Ovary (tissue), 9 donors: ENCODE results near the gene KIF19. TPM values are rescaled to one million over a fixed set of nuclear protein-coding genes. Genes with fewer than 3 reads are reported as not detected.

ENCODE experiments used
- DNase-seq, 5 donors: peaks; one replicate each; pipeline ENCODE4 v3.0.0-alpha.2; 2019 to 2020
- H3K27ac ChIP-seq, 2 donors: fragments of 200-600 bp; one replicate each; pipeline versions ENCODE4 v1.5.1 to v1.8.0; 2019 to 2022
- H3K27me3 ChIP-seq: fragments of 200-600 bp; one replicate; pipeline ENCODE4 v1.8.0; 2022
- H3K36me3 ChIP-seq: fragments of 200-600 bp; sonication (generic); one replicate; pipeline ENCODE4 v1.5.1; 2019
- H3K4me1 ChIP-seq: one replicate; pipeline ENCODE4 v1.8.1; 2013; ENCODE audit warnings: mild to moderate bottlenecking, moderate library complexity; ENCODE audit not compliant: insufficient read depth
- H3K4me3 ChIP-seq: fragments of 200-600 bp; sonication (generic); one replicate; pipeline ENCODE4 v1.5.1; 2017
- H3K9me3 ChIP-seq, 2 donors: fragments of 200-600 bp in 1 of 2; sonication (generic) in 1 of 2; one replicate each; pipeline versions ENCODE4 v1.5.1 to v1.8.1; 2013 to 2019; ENCODE audit warnings: mild to moderate bottlenecking in 1 of 2, moderate library complexity in 1 of 2
- EP300 ChIP-seq: sonication (generic); formaldehyde crosslinking; IDR thresholded peaks from one replicate; pipeline ENCODE4 v1.6.1; 2017; ENCODE audit warnings: antibody characterized with exemption
- POLR2A ChIP-seq: fragments of 450-650 bp; IDR thresholded peaks from one replicate; pipeline ENCODE4 v1.6.1; 2017; ENCODE audit warnings: antibody characterized with exemption, mild to moderate bottlenecking, moderate library complexity
- WGBS, 3 donors: extraction: QIAGEN DNeasy Blood & Tissue Kit in 1 of 3; methylation state at CpG; one replicate each; pipeline versions ENCODE4 v1.1.5 to v1.1.7; 2013 to 2017; 5-methylcytosine and 5-hydroxymethylcytosine counted together
- intact Hi-C, 4 donors: fragments of 100-400 bp; cut with DNase I; formaldehyde crosslinking; loops; one replicate each; pipeline versions ENCODE4 v1.11.0 to v1.15.1; 2022 to 2023
- polyA plus RNA-seq, 2 donors: library from polyadenylated mRNA; stranded (reverse); fragments of 200-250 nt in 1 of 2; fragments of 350-450 nt in 1 of 2; fragmentation: Illumina TruSeq in 1 of 2; extraction: RNeasy Lipid Tissue Mini Kit (QIAGEN cat#74804) in 1 of 2; gene quantifications; one replicate each; pipeline ENCODE4 v1.2.3, GENCODE V29; 2013 to 2014
- total RNA-seq, 7 donors: library from RNA; depleted of rRNA in 2 of 7; stranded (reverse); fragments of >200 nt in 2 of 7; fragmentation: NEBNext Ultra II Directional in 3 of 7; extraction: Animal tissue kit (Norgen Biotek cat#: 25700) in 3 of 7; gene quantifications; one replicate each; pipeline versions ENCODE4 v1.1.0 to v1.2.4, GENCODE V29; 2016 to 2023
- TF ChIP-seq, protein P1 (sequence below), 3 donors: fragments of 450-650 bp in 2 of 3; fragments of 200-600 bp in 1 of 3; IDR thresholded peaks; one replicate each; pipeline versions ENCODE4 v1.5.1 to v1.8.0; 2016 to 2022; ENCODE audit warnings: antibody characterized with exemption in 3 of 3, mild to moderate bottlenecking in 1 of 3
- donor health status: DM: no; HTN: no; CAD: no; lungs with moderate emphysema.
- donor health status: DM: no; HTN: no; CAD: no.
- donor health status: Bipolar disorder and iron deficiency.
- donor health status: DM: yes; HTN: yes; CAD: no.
- donor health status: DM: no; HTN: no; CAD: no.
- donor health status: DM: yes; HTN: yes; CAD: no.

KIF19 gene
- total and polyA plus RNA-seq, 9 donors: 0.33 to 15.0 (median 1.2) TPM; not detected in 2

DNA sequence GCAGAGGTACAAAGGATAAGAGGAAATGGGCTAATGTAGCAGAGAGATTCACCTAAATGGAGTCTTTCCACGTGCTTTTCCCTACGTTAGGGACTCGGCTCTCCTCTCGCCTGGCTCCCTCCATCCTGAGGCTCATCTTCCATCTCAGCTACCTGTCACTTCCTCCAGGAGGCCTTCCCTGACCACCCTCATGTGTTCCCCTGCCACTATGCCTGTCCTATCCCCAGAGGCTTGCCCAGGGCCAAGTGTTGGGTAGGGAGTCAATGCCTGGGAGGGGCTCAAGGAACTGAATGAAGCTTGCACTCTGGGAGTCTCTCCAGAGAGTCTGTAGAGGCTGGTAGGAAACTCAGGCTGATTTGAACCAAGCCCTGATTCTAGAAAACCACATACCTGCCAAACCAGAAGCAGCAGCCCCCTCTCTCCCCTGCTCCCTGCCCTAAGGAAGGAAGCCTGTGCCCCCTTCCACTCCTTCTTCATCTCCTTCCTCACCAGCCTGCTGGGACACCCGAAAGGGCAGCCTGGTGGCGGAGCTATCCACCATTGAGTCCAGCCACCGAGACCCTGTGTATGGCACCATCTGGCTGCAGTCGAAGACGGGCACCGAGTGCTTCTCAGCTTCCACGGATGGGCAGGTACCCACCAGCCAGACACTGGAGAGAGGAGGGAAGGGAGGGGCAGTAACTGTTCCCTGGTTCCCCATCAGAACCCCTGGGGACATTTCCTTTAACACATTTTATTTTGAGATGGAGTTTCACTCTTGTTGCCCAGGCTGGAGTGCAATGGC lies 26.6 kb upstream of the KIF19 start:
- no peaks in the 10 kb centered on the region for H3K36me3 ChIP-seq
- H3K4me1 ChIP-seq: peaks cover 2% of the 10 kb centered on the region
- H3K4me3 ChIP-seq: no peak overlapping the region
- no peaks in the 10 kb centered on the region for H3K27me3 ChIP-seq
- intact Hi-C loops: loop anchor here in 3 of 4 donors (5.0 to 10.0 kb wide), 2 partner anchors 87 to 155 kb away; partner anchors contain the start of gene TTYH2 (in 3 of the 3)
- H3K27ac ChIP-seq: peak overlapping the region in 1 of 2 donors; percentile 5
- no peaks in the 10 kb centered on the region for H3K9me3 ChIP-seq
- WGBS, 3 donors: 64 to 78% (median 66%) methylated on average over 11 of the region's 11 CpGs
- no peak for TF ChIP-seq EP300
- TF ChIP-seq, protein P1, sequence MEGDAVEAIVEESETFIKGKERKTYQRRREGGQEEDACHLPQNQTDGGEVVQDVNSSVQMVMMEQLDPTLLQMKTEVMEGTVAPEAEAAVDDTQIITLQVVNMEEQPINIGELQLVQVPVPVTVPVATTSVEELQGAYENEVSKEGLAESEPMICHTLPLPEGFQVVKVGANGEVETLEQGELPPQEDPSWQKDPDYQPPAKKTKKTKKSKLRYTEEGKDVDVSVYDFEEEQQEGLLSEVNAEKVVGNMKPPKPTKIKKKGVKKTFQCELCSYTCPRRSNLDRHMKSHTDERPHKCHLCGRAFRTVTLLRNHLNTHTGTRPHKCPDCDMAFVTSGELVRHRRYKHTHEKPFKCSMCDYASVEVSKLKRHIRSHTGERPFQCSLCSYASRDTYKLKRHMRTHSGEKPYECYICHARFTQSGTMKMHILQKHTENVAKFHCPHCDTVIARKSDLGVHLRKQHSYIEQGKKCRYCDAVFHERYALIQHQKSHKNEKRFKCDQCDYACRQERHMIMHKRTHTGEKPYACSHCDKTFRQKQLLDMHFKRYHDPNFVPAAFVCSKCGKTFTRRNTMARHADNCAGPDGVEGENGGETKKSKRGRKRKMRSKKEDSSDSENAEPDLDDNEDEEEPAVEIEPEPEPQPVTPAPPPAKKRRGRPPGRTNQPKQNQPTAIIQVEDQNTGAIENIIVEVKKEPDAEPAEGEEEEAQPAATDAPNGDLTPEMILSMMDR (IDR thresholded peaks at IDR 0.05): no peak
- TF ChIP-seq POLR2A: no peak
- DNase-seq: no peak

- Histone ChIP-seq H3K4me3 (no peak overlapping the region), H3K27ac (no peak overlapping the region), H3K9me3 (no peaks in the 10 kb centered on the region), H3K36me3 (no peaks in the 10 kb centered on the region), H3K27me3 (no peaks in the 10 kb centered on the region), H3K4me1 (peaks cover 2% of the 10 kb centered on the region)
- intact Hi-C loops: no loop called here
- TF ChIP-seq, protein P1 (IDR thresholded peaks at IDR 0.05): no peak
- no peak for TF ChIP-seq EP300
- TF ChIP-seq POLR2A: no peak
- no peak for DNase-seq
- WGBS, 3 donors: 87 to 91% (median 89%) methylated on average over 8 of the region's 8 CpGs
Measured at GRCh38 chr17:74303305-74303704, 22.7 kb upstream of the KIF19 start.

DNA sequence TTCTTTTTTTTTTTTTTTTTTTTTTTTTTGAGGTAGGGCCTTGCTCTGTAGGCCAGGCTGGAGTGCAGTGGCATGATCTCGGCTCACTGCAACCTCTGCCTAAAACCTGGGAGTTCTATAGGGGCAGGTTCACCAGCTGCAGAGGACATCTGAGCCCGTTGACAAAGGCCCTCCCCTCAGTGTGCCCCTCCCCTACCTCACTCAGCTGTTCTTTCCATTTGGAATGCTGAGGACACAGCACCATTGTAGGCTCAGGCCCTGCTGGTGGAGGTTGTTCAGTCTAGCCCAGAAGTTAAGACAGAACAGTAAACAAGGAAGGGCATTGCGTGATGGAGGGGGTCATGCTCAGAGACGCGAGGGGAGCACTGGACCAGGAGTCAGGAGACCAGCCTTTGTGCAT lies 21.8 kb upstream of the KIF19 start:
- Histone ChIP-seq H3K4me1 (peaks cover under 1% of the 10 kb centered on the region), H3K9me3 (no peaks in the 10 kb centered on the region), H3K4me3 (no peak overlapping the region), H3K36me3 (no peaks in the 10 kb centered on the region), H3K27me3 (no peaks in the 10 kb centered on the region), H3K27ac (no peak overlapping the region)
- DNase-seq: no peak
- 63 to 68% (median 67%) methylated on average over 5 of the region's 5 CpGs for WGBS, 3 donors
- no peak for TF ChIP-seq POLR2A
- no peak for TF ChIP-seq EP300
- TF ChIP-seq, protein P1 (IDR thresholded peaks at IDR 0.05): no peak
- intact Hi-C loops: no loop called here

DNA sequence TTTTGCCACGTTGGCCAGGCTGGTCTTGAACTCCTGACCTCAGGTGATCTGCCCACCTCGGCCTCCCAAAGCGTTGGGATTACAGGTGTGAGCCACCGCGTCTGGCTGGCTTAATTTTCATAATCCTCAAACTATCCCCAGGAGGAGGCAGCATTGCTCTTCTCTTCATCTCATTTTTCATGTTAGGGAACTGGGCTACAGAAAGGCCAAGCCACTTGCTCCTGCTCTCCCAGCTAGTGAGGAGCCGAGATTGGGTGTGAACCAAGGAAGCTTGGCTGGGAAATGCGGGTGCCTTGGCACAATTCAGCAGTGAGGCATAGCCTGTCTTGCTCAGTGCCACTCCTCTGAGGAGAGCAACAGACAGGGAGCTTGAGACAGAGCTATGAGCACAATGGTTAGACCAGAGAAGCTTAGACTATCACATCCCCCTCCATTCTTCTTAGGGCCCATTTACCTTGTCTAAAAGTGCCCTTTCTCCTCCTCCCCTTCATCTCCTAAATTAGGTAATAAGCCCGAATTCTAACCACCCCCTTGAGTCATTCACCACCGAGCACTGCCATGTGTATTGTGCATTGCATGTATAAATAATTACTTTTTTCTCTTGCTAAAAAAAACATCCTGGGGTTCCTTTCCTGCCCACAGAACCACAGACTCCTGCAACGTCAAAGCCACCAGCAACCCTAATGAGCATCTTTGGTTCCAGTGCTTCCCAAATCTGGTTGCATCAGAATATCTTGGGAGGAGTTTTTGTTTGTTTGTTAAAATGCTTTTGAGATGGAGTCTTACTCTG lies 20.0 kb upstream of the KIF19 start:
- Histone ChIP-seq H3K27me3 (no peaks in the 10 kb centered on the region), H3K4me1 (no peaks in the 10 kb centered on the region), H3K9me3 (no peaks in the 10 kb centered on the region), H3K27ac (no peak overlapping the region), H3K4me3 (no peak overlapping the region), H3K36me3 (no peaks in the 10 kb centered on the region)
- TF ChIP-seq EP300 (no peak), POLR2A (no peak)
- TF ChIP-seq, protein P1 (IDR thresholded peaks at IDR 0.05): no peak
- 76 to 85% (median 78%) methylated on average over 10 of the region's 10 CpGs for WGBS, 3 donors
- intact Hi-C loops: loop anchor here in 1 of 4 donors (5.0 kb wide), 1 partner anchor 41 kb away; no protein-coding TSS in a partner anchor
- no peak for DNase-seq
